ENCODE results near the gene CACNA2D2. TPM values are rescaled to one million over a fixed set of nuclear protein-coding genes. Genes with fewer than 3 reads are reported as not detected.

The CACNA2D2 gene
- total RNA-seq, 1 donor from 2014 or later = 0.52 TPM

- intact Hi-C loops (cut with micrococcal nuclease) = loop anchor here (1.0 kb wide), 6 partner anchors 7 to 129 kb away; partner anchors contain the start of genes HYAL3, IFRD2, NAA80 and TMEM115
These were observed 182.5 kb downstream of the CACNA2D2 start for GRCh38 chr3:50320853-50321335.

GRCh38 chr3:50319894-50320625 lies 183.4 kb downstream of the CACNA2D2 start:
- peak overlapping the region; percentile 93 for H3K4me3 Mint-ChIP-seq
- H3K27me3 Mint-ChIP-seq (ENCODE audit: insufficient read depth) = no peaks in the 10 kb centered on the region
- H3K9me3 Mint-ChIP-seq = no peaks in the 10 kb centered on the region
- H3K4me1 Mint-ChIP-seq (ENCODE audit: low read depth) = peaks cover 34% of the 10 kb centered on the region
- intact Hi-C loops (cut with micrococcal nuclease) = loop anchor here (1.0 kb wide), 1 partner anchor 8 kb away; the partner anchor contains the start of gene TUSC2
- H3K36me3 Mint-ChIP-seq (ENCODE audit: low read depth) = peaks cover 20% of the 10 kb centered on the region
- DNase-seq (ENCODE audit: low spot score) = no peak
- H3K27ac Mint-ChIP-seq = no peak overlapping the region

More at GRCh38 chr3:50320853-50321335, 182.5 kb downstream of the CACNA2D2 start:
- Mint-ChIP-seq H3K27ac (peak overlapping the region; percentile 72), H3K9me3 (no peaks in the 10 kb centered on the region), H3K4me3 (peak overlapping the region; percentile 93), H3K27me3 (ENCODE audit: insufficient read depth) (no peaks in the 10 kb centered on the region), H3K4me1 (ENCODE audit: low read depth) (peaks cover 35% of the 10 kb centered on the region), H3K36me3 (ENCODE audit: low read depth) (peaks cover 20% of the 10 kb centered on the region)
- DNase-seq (ENCODE audit: low spot score) = peak; percentile 70

GRCh38 chr3:50319181-50319893 lies 184.1 kb downstream of the CACNA2D2 start:
- no peak for DNase-seq (ENCODE audit: low spot score)
- Mint-ChIP-seq H3K9me3 (no peaks in the 10 kb centered on the region), H3K27me3 (ENCODE audit: insufficient read depth) (no peaks in the 10 kb centered on the region), H3K27ac (no peak overlapping the region), H3K36me3 (ENCODE audit: low read depth) (peaks cover 16% of the 10 kb centered on the region), H3K4me1 (ENCODE audit: low read depth) (peaks cover 29% of the 10 kb centered on the region), H3K4me3 (peak overlapping the region; percentile 93)
- intact Hi-C loops (cut with micrococcal nuclease) = no loop called here

- no peaks in the 10 kb centered on the region for H3K27me3 Mint-ChIP-seq (ENCODE audit: insufficient read depth)
- H3K36me3 Mint-ChIP-seq (ENCODE audit: low read depth) = peaks cover 19% of the 10 kb centered on the region
- H3K4me3 Mint-ChIP-seq = peak overlapping the region; percentile 57
These were observed 184.8 kb downstream of the CACNA2D2 start for GRCh38 chr3:50318615-50319014.

DNA sequence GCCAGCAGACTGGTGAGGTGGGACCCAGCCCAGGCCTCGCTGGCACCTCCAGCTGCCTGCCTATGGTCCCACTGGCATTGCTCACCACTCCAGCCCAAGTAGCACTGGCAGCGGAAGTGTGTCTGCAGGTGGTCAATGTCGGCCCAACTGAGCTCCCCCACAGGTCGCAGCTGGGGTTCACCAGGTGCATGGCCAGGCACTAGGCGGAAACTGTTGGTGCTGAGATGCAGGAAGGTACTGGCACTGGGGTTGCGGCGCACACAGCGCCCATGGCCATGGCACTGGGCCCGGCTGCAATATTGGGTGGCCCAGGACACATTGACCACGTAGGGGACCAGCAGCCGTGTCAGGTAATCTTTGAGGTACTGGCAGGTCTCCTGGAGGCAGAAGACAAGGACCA lies 185.3 kb downstream of the CACNA2D2 start:
- peaks cover 19% of the 10 kb centered on the region for H3K36me3 Mint-ChIP-seq (ENCODE audit: low read depth)
- no peaks in the 10 kb centered on the region for H3K27me3 Mint-ChIP-seq (ENCODE audit: insufficient read depth)
- no peaks in the 10 kb centered on the region for H3K9me3 Mint-ChIP-seq
- H3K27ac Mint-ChIP-seq = no peak overlapping the region
- peaks cover 29% of the 10 kb centered on the region for H3K4me1 Mint-ChIP-seq (ENCODE audit: low read depth)
- intact Hi-C loops (cut with micrococcal nuclease) = no loop called here
- peak overlapping the region; percentile 57 for H3K4me3 Mint-ChIP-seq
- no peak for DNase-seq (ENCODE audit: low spot score)

More at GRCh38 chr3:50318615-50319014, 184.8 kb downstream of the CACNA2D2 start:
- peaks cover 29% of the 10 kb centered on the region for H3K4me1 Mint-ChIP-seq (ENCODE audit: low read depth)
- no peak for DNase-seq (ENCODE audit: low spot score)
- intact Hi-C loops (cut with micrococcal nuclease) = no loop called here
- no peaks in the 10 kb centered on the region for H3K9me3 Mint-ChIP-seq
- no peak overlapping the region for H3K27ac Mint-ChIP-seq

- peaks cover 19% of the 10 kb centered on the region for H3K36me3 Mint-ChIP-seq (ENCODE audit: low read depth)
These were observed 186.1 kb downstream of the CACNA2D2 start for GRCh38 chr3:50317300-50317699.

DNA sequence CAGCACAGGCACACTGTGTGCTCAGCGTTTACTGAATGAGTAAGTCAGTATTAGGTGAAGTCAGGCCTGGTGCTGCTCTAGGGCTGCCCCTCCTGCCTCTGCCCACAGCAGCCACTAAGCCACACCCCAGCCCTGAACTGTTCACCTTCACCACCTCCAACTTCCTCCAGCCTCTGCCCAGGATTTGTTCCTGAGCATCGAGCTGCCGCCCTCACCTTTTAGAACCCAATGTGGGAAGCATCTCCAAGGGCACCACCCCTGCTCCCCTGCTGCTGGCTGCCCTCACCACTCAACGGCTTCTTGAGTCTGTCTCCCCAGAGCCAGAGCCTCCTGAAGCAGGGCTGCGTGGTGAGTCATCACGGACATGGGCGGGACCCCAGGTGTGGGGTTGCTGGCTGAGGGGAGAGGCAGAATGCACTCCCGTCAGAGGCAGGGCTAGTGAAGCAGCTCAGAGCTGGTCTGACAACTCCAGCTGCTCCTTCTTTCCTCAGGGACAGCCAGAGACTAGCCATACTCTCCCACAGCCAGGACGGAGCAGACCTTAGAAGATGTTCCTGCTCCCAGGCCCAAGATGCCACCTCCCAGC lies 186.7 kb downstream of the CACNA2D2 start:
- no peak overlapping the region for H3K4me3 Mint-ChIP-seq
- DNase-seq (ENCODE audit: low spot score) = no peak
- peaks cover 19% of the 10 kb centered on the region for H3K36me3 Mint-ChIP-seq (ENCODE audit: low read depth)
- intact Hi-C loops (cut with micrococcal nuclease) = no loop called here
- H3K9me3 Mint-ChIP-seq = no peaks in the 10 kb centered on the region
- H3K27me3 Mint-ChIP-seq (ENCODE audit: insufficient read depth) = no peaks in the 10 kb centered on the region
- H3K27ac Mint-ChIP-seq = no peak overlapping the region
- peaks cover 29% of the 10 kb centered on the region for H3K4me1 Mint-ChIP-seq (ENCODE audit: low read depth)

More at GRCh38 chr3:50317300-50317699, 186.1 kb downstream of the CACNA2D2 start:
- no peak overlapping the region for H3K4me3 Mint-ChIP-seq
- no peaks in the 10 kb centered on the region for H3K9me3 Mint-ChIP-seq
- DNase-seq (ENCODE audit: low spot score) = no peak
- H3K27ac Mint-ChIP-seq = no peak overlapping the region
- H3K27me3 Mint-ChIP-seq (ENCODE audit: insufficient read depth) = no peaks in the 10 kb centered on the region
- peaks cover 29% of the 10 kb centered on the region for H3K4me1 Mint-ChIP-seq (ENCODE audit: low read depth)
- intact Hi-C loops (cut with micrococcal nuclease) = no loop called here

DNA sequence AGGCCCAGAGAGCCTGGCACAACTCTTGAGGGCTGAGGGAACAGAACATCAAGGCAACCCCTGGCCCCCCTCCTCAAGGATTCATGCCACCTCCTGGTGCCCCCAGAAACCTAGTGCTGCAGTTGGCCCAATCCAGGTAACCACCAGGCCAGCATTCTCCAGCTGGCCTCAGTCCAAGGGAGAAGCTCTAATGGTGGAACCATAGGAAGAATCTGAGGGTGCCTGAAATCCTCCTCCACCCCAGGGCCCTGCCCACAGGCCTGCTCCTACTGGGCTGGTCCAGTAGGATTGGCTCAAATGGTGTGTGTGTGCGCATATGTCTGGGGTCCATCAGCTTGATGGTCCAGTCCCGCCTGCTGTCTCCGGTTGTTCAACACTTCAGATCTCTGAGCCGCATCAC lies 188.6 kb downstream of the CACNA2D2 start:
- intact Hi-C loops (cut with micrococcal nuclease) = no loop called here
- Mint-ChIP-seq H3K27ac (no peak overlapping the region), H3K36me3 (ENCODE audit: low read depth) (peaks cover 19% of the 10 kb centered on the region), H3K9me3 (no peaks in the 10 kb centered on the region), H3K4me1 (ENCODE audit: low read depth) (peaks cover 19% of the 10 kb centered on the region), H3K4me3 (no peak overlapping the region), H3K27me3 (ENCODE audit: insufficient read depth) (no peaks in the 10 kb centered on the region)
- no peak for DNase-seq (ENCODE audit: low spot score)

GRCh38 chr3:50314342-50314741 lies 189.1 kb downstream of the CACNA2D2 start:
- H3K4me1 Mint-ChIP-seq (ENCODE audit: low read depth) = peaks cover 18% of the 10 kb centered on the region
- H3K4me3 Mint-ChIP-seq = no peak overlapping the region
- intact Hi-C loops (cut with micrococcal nuclease) = no loop called here

More at GRCh38 chr3:50314342-50314741, 189.1 kb downstream of the CACNA2D2 start:
- no peaks in the 10 kb centered on the region for H3K27me3 Mint-ChIP-seq (ENCODE audit: insufficient read depth)
- peaks cover 16% of the 10 kb centered on the region for H3K36me3 Mint-ChIP-seq (ENCODE audit: low read depth)
- H3K9me3 Mint-ChIP-seq = no peaks in the 10 kb centered on the region
- no peak overlapping the region for H3K27ac Mint-ChIP-seq
- no peak for DNase-seq (ENCODE audit: low spot score)

Other genes with a start within 250 kb of the CACNA2D2 start
- 0.49 and 1.0 TPM in 2 replicates for gene SEMA3B, start 234.5 kb downstream of the CACNA2D2 start, total RNA-seq
- gene LSMEM2, start 224.5 kb downstream of the CACNA2D2 start, total RNA-seq = not detected in 2 replicates
- 215 TPM in 2 replicates for gene IFRD2, start 211.2 kb downstream of the CACNA2D2 start, total RNA-seq
- 7.9 and 8.0 TPM in 2 replicates for gene HYAL3, start 204.2 kb downstream of the CACNA2D2 start, total RNA-seq
- 18.1 and 19.6 TPM in 2 replicates for gene NAA80, start 204.2 kb downstream of the CACNA2D2 start, total RNA-seq
- gene HYAL1, start 200.1 kb downstream of the CACNA2D2 start, total RNA-seq = 0.12 and 0.36 TPM in 2 replicates
- gene HYAL2, start 180.9 kb downstream of the CACNA2D2 start, total RNA-seq = 15.5 and 16.1 TPM in 2 replicates
- gene TUSC2, start 175.4 kb downstream of the CACNA2D2 start, total RNA-seq = 27.9 and 29.9 TPM in 2 replicates
- 57.6 and 60.3 TPM in 2 replicates for gene RASSF1, start 162.8 kb downstream of the CACNA2D2 start, total RNA-seq
- 1.5 and 1.7 TPM in 2 replicates for gene ZMYND10, start 157.9 kb downstream of the CACNA2D2 start, total RNA-seq
- gene NPRL2, start 152.9 kb downstream of the CACNA2D2 start, total RNA-seq = 43.7 and 46.6 TPM in 2 replicates
- gene CYB561D2, start 152.8 kb downstream of the CACNA2D2 start, total RNA-seq = 30.0 and 35.9 TPM in 2 replicates
- gene TMEM115, start 144.1 kb downstream of the CACNA2D2 start, total RNA-seq = 23.6 and 25.4 TPM in 2 replicates
- 21.5 and 21.9 TPM in 2 replicates for gene C3orf18, start 64.1 kb upstream of the CACNA2D2 start, total RNA-seq
- 54.1 and 58.0 TPM in 2 replicates for gene HEMK1, start 65.9 kb upstream of the CACNA2D2 start, total RNA-seq
- 334 and 341 TPM in 2 replicates for gene CISH, start 108.1 kb upstream of the CACNA2D2 start, total RNA-seq
- 191 and 201 TPM in 2 replicates for gene MAPKAPK3, start 113.5 kb upstream of the CACNA2D2 start, total RNA-seq
- gene DOCK3, start 171.3 kb upstream of the CACNA2D2 start, total RNA-seq = 1.5 and 1.6 TPM in 2 replicates

All from activated T-helper 1 cell treated with anti-CD3 and anti-CD28 coated beads, Interleukin-12 subunit alpha, Interleukin-12 subunit beta, Interleukin-2, Interleukin-4 antibody, amounts not matched to agents 30 ng/mL and 10 ng/mL and 1 ng/mL, durations not matched to agents 14 hours and 24 hours and 36 hours (primary cell).